Ishikawa (cell line): ENCODE data around the gene LTBP3.

ENCODE experiments used
- CEBPB ChIP-seq: IDR thresholded peaks from 2 replicates; pipeline ENCODE4 v1.6.1; 2012
- CREB1 ChIP-seq: IDR thresholded peaks from 2 replicates; pipeline ENCODE4 v1.6.1; 2012; ENCODE audit warnings: low read depth
- EGR1 ChIP-seq: IDR thresholded peaks from 2 replicates; pipeline ENCODE4 v1.6.1; 2012
- EP300 ChIP-seq: IDR thresholded peaks from 2 replicates; pipeline ENCODE4 v1.6.1; 2012; ENCODE audit warnings: borderline replicate concordance
- FOXM1 ChIP-seq: IDR thresholded peaks from 2 replicates; pipeline ENCODE4 v1.6.1; 2012; ENCODE audit warnings: low read depth, borderline replicate concordance
- MAX ChIP-seq: IDR thresholded peaks from 2 replicates; pipeline ENCODE4 v1.6.1; 2012
- NFIC ChIP-seq: IDR thresholded peaks from 2 replicates; pipeline ENCODE4 v1.6.1; 2012
- RAD21 ChIP-seq: IDR thresholded peaks from 2 replicates; pipeline ENCODE4 v1.6.1; 2012; ENCODE audit warnings: low read depth
- REST ChIP-seq: IDR thresholded peaks from 2 replicates; pipeline ENCODE4 v1.6.1; 2012; ENCODE audit warnings: low read depth, mild to moderate bottlenecking
- TAF1 ChIP-seq: IDR thresholded peaks from 2 replicates; pipeline ENCODE4 v1.6.1; 2012; ENCODE audit warnings: low read depth, mild to moderate bottlenecking
- TCF12 ChIP-seq: IDR thresholded peaks from 2 replicates; pipeline ENCODE4 v1.6.1; 2012; ENCODE audit warnings: low read depth
- TEAD4 ChIP-seq: IDR thresholded peaks from 2 replicates; pipeline ENCODE4 v1.6.1; 2012
- YY1 ChIP-seq: IDR thresholded peaks from 2 replicates; pipeline ENCODE4 v1.6.1; 2012; ENCODE audit warnings: low read depth
- ZBTB7A ChIP-seq: IDR thresholded peaks from 2 replicates; pipeline ENCODE4 v1.6.1; 2012; ENCODE audit warnings: low read depth
- TF ChIP-seq, protein P1 (sequence below): IDR thresholded peaks from 2 replicates; pipeline ENCODE4 v1.6.1; 2012

LTBP3 gene

GRCh38 chr11:65595131-65595530 lies 37.0 kb upstream of the LTBP3 start:
- TF ChIP-seq EGR1, result no peak
- no peak for TF ChIP-seq ZBTB7A
- TF ChIP-seq, protein P1, sequence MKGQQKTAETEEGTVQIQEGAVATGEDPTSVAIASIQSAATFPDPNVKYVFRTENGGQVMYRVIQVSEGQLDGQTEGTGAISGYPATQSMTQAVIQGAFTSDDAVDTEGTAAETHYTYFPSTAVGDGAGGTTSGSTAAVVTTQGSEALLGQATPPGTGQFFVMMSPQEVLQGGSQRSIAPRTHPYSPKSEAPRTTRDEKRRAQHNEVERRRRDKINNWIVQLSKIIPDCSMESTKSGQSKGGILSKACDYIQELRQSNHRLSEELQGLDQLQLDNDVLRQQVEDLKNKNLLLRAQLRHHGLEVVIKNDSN, result no peak
- TF ChIP-seq NFIC, result no peak
- no peak for TF ChIP-seq FOXM1
- no peak for TF ChIP-seq CEBPB
- no peak for TF ChIP-seq RAD21
- no peak for TF ChIP-seq TEAD4
- TF ChIP-seq CREB1, result no peak
- TF ChIP-seq EP300, result no peak
- TF ChIP-seq TCF12, result no peak
- TF ChIP-seq YY1, result no peak
- no peak for TF ChIP-seq REST
- TF ChIP-seq MAX, result no peak
- no peak for TF ChIP-seq TAF1

- TF ChIP-seq MAX (no peak), YY1 (no peak), REST (no peak), RAD21 (peak; percentile 33; the same call in 1 of the 2 replicates), ZBTB7A (peak; percentile 34; the same call in 1 of the 2 replicates), CREB1 (no peak), EGR1 (no peak), CEBPB (no peak), TCF12 (no peak), EP300 (no peak), TAF1 (no peak), FOXM1 (no peak)
- TF ChIP-seq, protein P1, result no peak
Measured at GRCh38 chr11:65593518-65594414, 35.6 kb upstream of the LTBP3 start.

- TF ChIP-seq TEAD4 (no peak), NFIC (no peak), YY1 (no peak), TAF1 (no peak), EP300 (no peak), CEBPB (no peak), CREB1 (no peak), FOXM1 (no peak), EGR1 (no peak)
Measured at GRCh38 chr11:65592858-65593517, 34.8 kb upstream of the LTBP3 start.

- no peak for TF ChIP-seq TCF12
- TF ChIP-seq EGR1, result no peak
- TF ChIP-seq NFIC, result no peak
- TF ChIP-seq REST, result no peak
Measured at GRCh38 chr11:65591939-65592857, 34.0 kb upstream of the LTBP3 start.
